ENCODE results near the gene FADS3.
A peak's percentile ranks its signal among the peaks of the same experiment; 100 is the strongest.

The FADS3 gene

DNA sequence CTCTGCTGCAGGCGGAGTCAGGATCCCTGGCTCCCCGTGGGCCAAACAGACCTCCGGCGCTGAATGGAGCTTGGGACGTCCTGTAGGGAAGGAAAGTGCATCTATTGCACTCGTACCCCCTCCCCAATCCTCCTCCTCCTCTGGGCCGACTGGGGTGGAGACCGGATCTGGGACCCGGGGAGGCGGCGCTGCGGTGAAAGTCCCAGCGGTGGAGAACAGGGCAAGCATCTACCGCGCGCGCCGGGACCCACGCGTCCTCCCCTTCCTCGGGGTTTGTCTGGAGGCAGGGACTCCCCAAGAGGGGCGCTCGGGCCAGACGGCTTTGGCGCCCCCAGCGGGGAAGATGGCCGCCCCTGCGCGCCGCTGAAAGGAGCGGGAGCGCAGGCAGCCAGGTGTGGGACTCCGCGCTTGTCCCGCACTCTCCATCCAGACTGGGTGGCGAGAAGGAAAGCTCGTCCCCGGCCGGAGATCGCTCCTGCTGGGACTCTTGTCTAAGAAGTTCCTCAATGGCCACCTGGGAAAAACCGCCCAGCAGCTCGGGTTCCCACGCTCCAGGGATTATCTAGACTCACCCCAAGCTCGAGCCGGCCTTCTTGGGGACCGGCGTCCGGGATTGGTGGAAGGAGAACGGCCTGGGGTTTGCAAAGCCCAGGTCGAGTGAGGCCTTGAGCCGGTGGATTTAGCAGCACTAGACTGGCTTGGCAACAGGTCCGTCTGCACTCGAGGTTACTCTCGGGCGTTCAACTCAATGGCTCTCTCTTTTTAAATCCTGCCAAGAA lies 62.5 kb downstream of the FADS3 start:
- in situ Hi-C loops (cut with HindIII; ENCODE audit: low sequenced_read_pairs), result no loop called here
- peak overlapping the region; percentile 83 for H3K4me3 ChIP-seq (ENCODE audit: low read depth, low read length)
- DNase-seq (ENCODE audit: low read depth, low spot score), result peak; percentile 27
- TF ChIP-seq, protein P1, sequence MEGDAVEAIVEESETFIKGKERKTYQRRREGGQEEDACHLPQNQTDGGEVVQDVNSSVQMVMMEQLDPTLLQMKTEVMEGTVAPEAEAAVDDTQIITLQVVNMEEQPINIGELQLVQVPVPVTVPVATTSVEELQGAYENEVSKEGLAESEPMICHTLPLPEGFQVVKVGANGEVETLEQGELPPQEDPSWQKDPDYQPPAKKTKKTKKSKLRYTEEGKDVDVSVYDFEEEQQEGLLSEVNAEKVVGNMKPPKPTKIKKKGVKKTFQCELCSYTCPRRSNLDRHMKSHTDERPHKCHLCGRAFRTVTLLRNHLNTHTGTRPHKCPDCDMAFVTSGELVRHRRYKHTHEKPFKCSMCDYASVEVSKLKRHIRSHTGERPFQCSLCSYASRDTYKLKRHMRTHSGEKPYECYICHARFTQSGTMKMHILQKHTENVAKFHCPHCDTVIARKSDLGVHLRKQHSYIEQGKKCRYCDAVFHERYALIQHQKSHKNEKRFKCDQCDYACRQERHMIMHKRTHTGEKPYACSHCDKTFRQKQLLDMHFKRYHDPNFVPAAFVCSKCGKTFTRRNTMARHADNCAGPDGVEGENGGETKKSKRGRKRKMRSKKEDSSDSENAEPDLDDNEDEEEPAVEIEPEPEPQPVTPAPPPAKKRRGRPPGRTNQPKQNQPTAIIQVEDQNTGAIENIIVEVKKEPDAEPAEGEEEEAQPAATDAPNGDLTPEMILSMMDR (IDR thresholded peaks at IDR 0.05; ENCODE audit: low read depth, low read length), result peak; percentile 68

DNA sequence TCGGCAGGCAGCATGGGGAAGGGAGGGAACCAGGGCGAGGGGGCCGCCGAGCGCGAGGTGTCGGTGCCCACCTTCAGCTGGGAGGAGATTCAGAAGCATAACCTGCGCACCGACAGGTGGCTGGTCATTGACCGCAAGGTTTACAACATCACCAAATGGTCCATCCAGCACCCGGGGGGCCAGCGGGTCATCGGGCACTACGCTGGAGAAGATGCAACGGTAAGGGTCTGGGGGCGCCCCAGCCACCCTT lies 63.0 kb downstream of the FADS3 start:
- TF ChIP-seq, protein P1 (IDR thresholded peaks at IDR 0.05; ENCODE audit: low read depth, low read length), result no peak
- DNase-seq (ENCODE audit: low read depth, low spot score), result no peak
- in situ Hi-C loops (cut with HindIII; ENCODE audit: low sequenced_read_pairs), result no loop called here
- peak overlapping the region; percentile 83 for H3K4me3 ChIP-seq (ENCODE audit: low read depth, low read length)

DNA sequence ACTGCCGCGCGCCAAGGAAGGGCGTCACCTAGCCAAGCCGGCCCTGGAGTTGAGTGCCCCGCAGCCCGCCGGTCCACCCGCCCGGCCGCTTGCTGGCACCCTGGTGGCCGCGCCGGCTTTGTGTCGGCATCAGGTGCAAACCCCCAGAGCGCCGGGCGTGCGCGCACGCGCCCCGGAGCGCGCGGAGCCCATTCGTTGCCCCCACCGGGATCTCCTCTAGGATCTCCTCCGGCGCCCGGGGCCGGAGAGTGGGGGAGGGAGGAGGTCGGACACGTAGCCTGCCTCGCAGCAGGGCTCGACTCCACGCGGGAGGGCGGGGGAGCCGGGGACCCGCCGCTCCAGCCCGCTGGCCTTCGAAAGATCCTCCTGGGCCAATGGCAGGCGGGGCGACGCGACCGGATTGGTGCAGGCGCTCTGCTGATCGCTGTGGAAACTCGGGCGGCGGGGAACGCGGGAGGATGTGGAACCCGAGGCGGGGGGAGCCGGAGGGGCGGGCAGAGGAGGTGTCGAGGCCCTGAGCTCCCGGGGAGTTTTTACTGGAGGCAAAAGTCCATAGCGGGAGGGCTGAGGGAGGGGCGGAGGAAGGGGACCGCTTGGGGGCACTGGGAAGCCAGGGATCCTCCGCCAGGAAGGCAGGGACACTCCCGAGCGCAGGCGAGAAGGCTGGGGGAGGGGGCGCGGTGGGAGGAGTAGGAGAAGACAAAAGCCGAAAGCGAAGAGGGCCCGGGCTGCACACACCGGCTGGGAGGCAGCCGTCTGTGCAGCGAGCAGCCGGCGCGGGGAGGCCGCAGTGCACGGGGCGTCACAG lies 63.6 kb downstream of the FADS3 start, which contains the start of gene FADS2:
Gene FADS2 (plus strand): TSS at position 730 of the 808 bp plus-strand sequence. CDS start 91 bp downstream, outside the sequence.
- in situ Hi-C loops (cut with HindIII; ENCODE audit: low sequenced_read_pairs), result no loop called here
- H3K4me3 ChIP-seq (ENCODE audit: low read depth, low read length), result peak within 1 kb of the TSS; percentile 83

DNA sequence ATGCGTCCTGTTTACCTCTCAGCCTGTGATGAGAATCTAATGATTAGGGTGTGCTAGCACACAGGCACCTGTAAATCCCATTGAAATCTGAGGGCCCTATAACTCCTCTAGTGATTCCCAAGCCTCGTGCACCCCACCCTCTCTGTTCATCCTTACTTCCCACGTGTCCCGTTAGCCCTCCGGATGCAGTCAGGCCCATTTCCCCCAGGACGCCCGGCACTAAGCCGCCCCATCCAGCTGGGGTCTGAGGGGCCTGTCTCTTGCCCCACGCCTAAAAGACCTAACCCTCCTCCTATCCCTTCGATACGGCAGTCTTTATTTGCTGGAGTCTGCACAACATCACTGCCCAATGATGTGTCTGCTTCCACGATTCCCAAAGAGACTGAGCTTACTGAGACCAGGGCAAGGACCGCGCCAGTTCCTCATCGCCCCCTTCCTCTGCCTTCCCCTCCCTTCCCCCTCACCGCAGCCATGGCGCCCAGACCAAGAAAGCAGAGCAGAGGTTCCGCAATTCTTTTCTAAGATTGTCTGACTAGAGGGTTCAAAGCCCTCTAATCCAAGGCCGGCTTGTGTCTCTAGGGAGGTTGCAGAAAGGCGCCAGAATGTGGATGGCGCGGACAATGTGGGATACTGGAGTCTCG lies 64.3 kb downstream of the FADS3 start:
- in situ Hi-C loops (cut with HindIII; ENCODE audit: low sequenced_read_pairs), result no loop called here
- TF ChIP-seq, protein P1 (IDR thresholded peaks at IDR 0.05; ENCODE audit: low read depth, low read length), result no peak

More for the DNA sequence above, 63.6 kb downstream of the FADS3 start, which contains the start of gene FADS2:
- TF ChIP-seq, protein P1 (IDR thresholded peaks at IDR 0.05; ENCODE audit: low read depth, low read length), result no peak
- DNase-seq (ENCODE audit: low read depth, low spot score), result peak; percentile 98

More for the DNA sequence above, 64.3 kb downstream of the FADS3 start:
- no peak for DNase-seq (ENCODE audit: low read depth, low spot score)
- H3K4me3 ChIP-seq (ENCODE audit: low read depth, low read length), result peak overlapping the region; percentile 83
